CD14-positive monocyte (primary cell): ENCODE data around the gene CNEP1R1. TPM values are rescaled to one million over a fixed set of nuclear protein-coding genes. Genes with fewer than 3 reads are reported as not detected.

Source experiments
- DNase-seq, 3 donors: peaks; one replicate each; pipeline ENCODE4 v3.0.0-alpha.2; 2011 to 2022
- H2AFZ ChIP-seq: 2 replicates; pipeline ENCODE4 v1.6.0; 2012; ENCODE audit warnings: mild to moderate bottlenecking, low read depth, low read length, inconsistent platforms; ENCODE audit not compliant: insufficient read depth, poor library complexity, severe bottlenecking
- H3K27ac ChIP-seq, 2 donors: 1 replicate in 1 of 2; 2 replicates in 1 of 2; pipeline ENCODE4 v1.5.1; 2012 to 2013; ENCODE audit warnings: low read length in 2 of 2, control low read depth in 1 of 2, inconsistent platforms in 1 of 2, low read depth in 1 of 2, mild to moderate bottlenecking in 1 of 2
- H3K27me3 ChIP-seq, 2 donors: one replicate each; pipeline versions ENCODE4 v1.6.0 to v1.6.1; 2011 to 2013; ENCODE audit warnings: low read length in 2 of 2; ENCODE audit not compliant: control insufficient read depth in 2 of 2, insufficient read depth in 2 of 2
- H3K36me3 ChIP-seq, 2 donors: replicated peaks in 1 of 2; 1 replicate in 1 of 2; 2 replicates in 1 of 2; pipeline versions ENCODE4 v1.5.1 to v1.6.1; 2012 to 2013; ENCODE audit warnings: low read length in 2 of 2, control low read depth in 1 of 2, inconsistent platforms in 1 of 2, mild to moderate bottlenecking in 1 of 2; ENCODE audit not compliant: insufficient read depth in 2 of 2, control insufficient read depth in 1 of 2
- H3K4me1 ChIP-seq, 2 donors: 1 replicate in 1 of 2; 2 replicates in 1 of 2; pipeline versions ENCODE4 v1.5.1 to v1.6.1; 2012 to 2013; ENCODE audit warnings: low read length in 2 of 2, control low read depth in 1 of 2, inconsistent platforms in 1 of 2, mild to moderate bottlenecking in 1 of 2, moderate library complexity in 1 of 2; ENCODE audit not compliant: insufficient read depth in 2 of 2, control insufficient read depth in 1 of 2
- H3K4me2 ChIP-seq: replicated peaks from 2 replicates; pipeline ENCODE3; 2012; ENCODE audit warnings: low read length, moderate library complexity, mild to moderate bottlenecking; ENCODE audit not compliant: poor library complexity, severe bottlenecking; ENCODE audit errors: extremely low read depth
- H3K4me3 ChIP-seq, 3 experiments: fragments of 200-600 bp in 1 of 3; sonication (generic) in 1 of 3; replicated peaks in 1 of 3; 1 replicate in 2 of 3; 2 replicates in 1 of 3; pipeline ENCODE4 v1.5.1; 2011 to 2013; ENCODE audit warnings: low read length in 3 of 3, mild to moderate bottlenecking in 3 of 3, control low read depth in 2 of 3, low read depth in 2 of 3, inconsistent platforms in 1 of 3, moderate library complexity in 1 of 3
- H3K79me2 ChIP-seq: 2 replicates; pipeline ENCODE4 v1.6.0; 2012; ENCODE audit warnings: mild to moderate bottlenecking, control low read depth, inconsistent platforms, low read length, moderate library complexity; ENCODE audit not compliant: insufficient read depth
- H3K9ac ChIP-seq: 2 replicates; pipeline ENCODE4 v1.6.0; 2017; ENCODE audit warnings: low read length, mild to moderate bottlenecking; ENCODE audit not compliant: insufficient read depth, poor library complexity, severe bottlenecking
- H3K9me3 ChIP-seq, 2 donors: replicated peaks in 1 of 2; 1 replicate in 1 of 2; 2 replicates in 1 of 2; pipeline versions ENCODE4 v1.5.1 to v1.6.1; 2012 to 2013; ENCODE audit warnings: low read length in 2 of 2, control low read depth in 1 of 2; ENCODE audit not compliant: control insufficient read depth in 1 of 2, insufficient read depth in 1 of 2
- H4K20me1 ChIP-seq: 2 replicates; pipeline ENCODE4 v1.6.0; 2012; ENCODE audit warnings: mild to moderate bottlenecking, low read length, control low read depth, moderate library complexity; ENCODE audit not compliant: insufficient read depth
- H3K27ac Mint-ChIP-seq, 7 donors: one replicate each; pipeline ENCODE4 v1.8.0; 2020; ENCODE audit warnings: mild to moderate bottlenecking in 7 of 7, mixed read lengths in 7 of 7, moderate library complexity in 6 of 7, inconsistent platforms in 2 of 7
- H3K27me3 Mint-ChIP-seq, 3 donors: one replicate each; pipeline ENCODE4 v1.8.0; 2021 to 2022; ENCODE audit warnings: low read depth in 3 of 3, mild to moderate bottlenecking in 3 of 3, mixed read lengths in 3 of 3, moderate library complexity in 3 of 3, inconsistent platforms in 1 of 3
- H3K36me3 Mint-ChIP-seq, 2 donors: one replicate each; pipeline ENCODE4 v1.8.0; 2020; ENCODE audit warnings: mixed read lengths in 2 of 2, inconsistent platforms in 1 of 2, mild to moderate bottlenecking in 1 of 2
- H3K4me1 Mint-ChIP-seq: one replicate; pipeline ENCODE4 v1.8.0; 2020; ENCODE audit warnings: mild to moderate bottlenecking, mixed read lengths
- H3K4me3 Mint-ChIP-seq, 2 donors: one replicate each; pipeline ENCODE4 v1.8.0; 2020; ENCODE audit warnings: mild to moderate bottlenecking in 2 of 2, mixed read lengths in 2 of 2, moderate library complexity in 1 of 2
- H3K9me3 Mint-ChIP-seq, 7 donors: one replicate each; pipeline ENCODE4 v1.8.0; 2020 to 2022; ENCODE audit warnings: mixed read lengths in 7 of 7, mild to moderate bottlenecking in 6 of 7, moderate library complexity in 6 of 7, inconsistent platforms in 2 of 7
- WGBS: methylation state at CpG from one replicate; pipeline ENCODE4 v1.1.5; 2013; ENCODE audit warnings: missing lambda C conversion rate; ENCODE audit not compliant: insufficient coverage; 5-methylcytosine and 5-hydroxymethylcytosine counted together
- intact Hi-C, 2 donors: fragments of 100-400 bp; cut with micrococcal nuclease; formaldehyde crosslinking; loops; one replicate each; pipeline versions ENCODE4 v1.15.0 to v1.15.1; 2023
- polyA plus RNA-seq, 3 donors: library from polyadenylated mRNA; depleted of rRNA in 1 of 3; unstranded in 2 of 3; stranded (reverse) in 1 of 3; fragments of 300-500 nt in 2 of 3; fragments of >200 nt in 1 of 3; fragmentation: Illumina TruSeq in 2 of 3; gene quantifications; 1 replicate in 2 of 3; 2 replicates in 1 of 3; pipeline ENCODE4 v1.2.3, GENCODE V29; 2012 to 2021
- small RNA-seq: library from RNA; depleted of rRNA; stranded (forward); fragments of <200 nt; gene quantifications from one replicate; pipeline ENCODE3, GENCODE V24; 2012; ENCODE audit warnings: low read depth; ENCODE audit not compliant: insufficient read length
- TF ChIP-seq, protein P1 (sequence below): fragments of 200-600 bp; IDR thresholded peaks from one replicate; pipeline ENCODE4 v1.8.0; 2022; ENCODE audit warnings: antibody characterized with exemption, mild to moderate bottlenecking

The CNEP1R1 gene
- polyA plus RNA-seq, 3 donors: 13.7 to 49.6 (median 19.3) TPM

DNA sequence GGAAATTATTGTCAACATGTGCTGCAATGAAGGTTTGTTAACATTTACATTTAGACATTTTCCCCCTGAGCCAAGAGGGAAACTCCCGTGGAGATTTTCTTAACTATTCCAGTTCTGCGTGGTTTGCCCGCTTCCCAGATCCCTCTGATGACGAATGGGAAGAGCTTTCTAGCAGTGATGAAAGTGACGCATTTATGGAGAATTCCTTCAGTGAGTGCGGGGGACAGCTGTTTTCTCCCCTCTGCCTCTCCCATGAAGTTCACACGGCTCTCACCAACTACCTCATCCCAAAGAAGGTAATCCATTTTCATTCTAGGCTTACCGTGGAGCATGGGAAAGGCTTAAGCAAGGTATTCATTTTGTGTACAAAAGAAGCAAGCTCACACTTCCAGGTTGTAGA lies 59.0 kb downstream of the CNEP1R1 start:
- Histone ChIP-seq H3K4me2 (no peak overlapping the region), H3K9me3 (no peaks in the 10 kb centered on the region), H3K27ac (peak overlapping the region in 1 of 2 donors; percentile 40), H3K79me2 (peaks cover 22% of the 10 kb centered on the region), H3K9ac (no peak overlapping the region), H3K4me3 (no peak overlapping the region), H3K4me1 (no peaks in the 10 kb centered on the region), H2AFZ (no peak overlapping the region), H3K27me3 (no peaks in the 10 kb centered on the region), H3K36me3 (peaks cover 93 to 99% of the 10 kb centered on the region in 2 donors), H4K20me1 (peaks cover 24% of the 10 kb centered on the region)
- no peaks in the 10 kb centered on the region for H3K9me3 Mint-ChIP-seq
- TF ChIP-seq, protein P1, sequence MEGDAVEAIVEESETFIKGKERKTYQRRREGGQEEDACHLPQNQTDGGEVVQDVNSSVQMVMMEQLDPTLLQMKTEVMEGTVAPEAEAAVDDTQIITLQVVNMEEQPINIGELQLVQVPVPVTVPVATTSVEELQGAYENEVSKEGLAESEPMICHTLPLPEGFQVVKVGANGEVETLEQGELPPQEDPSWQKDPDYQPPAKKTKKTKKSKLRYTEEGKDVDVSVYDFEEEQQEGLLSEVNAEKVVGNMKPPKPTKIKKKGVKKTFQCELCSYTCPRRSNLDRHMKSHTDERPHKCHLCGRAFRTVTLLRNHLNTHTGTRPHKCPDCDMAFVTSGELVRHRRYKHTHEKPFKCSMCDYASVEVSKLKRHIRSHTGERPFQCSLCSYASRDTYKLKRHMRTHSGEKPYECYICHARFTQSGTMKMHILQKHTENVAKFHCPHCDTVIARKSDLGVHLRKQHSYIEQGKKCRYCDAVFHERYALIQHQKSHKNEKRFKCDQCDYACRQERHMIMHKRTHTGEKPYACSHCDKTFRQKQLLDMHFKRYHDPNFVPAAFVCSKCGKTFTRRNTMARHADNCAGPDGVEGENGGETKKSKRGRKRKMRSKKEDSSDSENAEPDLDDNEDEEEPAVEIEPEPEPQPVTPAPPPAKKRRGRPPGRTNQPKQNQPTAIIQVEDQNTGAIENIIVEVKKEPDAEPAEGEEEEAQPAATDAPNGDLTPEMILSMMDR: no peak
- peak overlapping the region in 1 of 7 donors; percentile 57 for H3K27ac Mint-ChIP-seq
- no peak for DNase-seq
- no peaks in the 10 kb centered on the region for H3K4me1 Mint-ChIP-seq
- intact Hi-C loops: no loop called here
- H3K36me3 Mint-ChIP-seq: peaks cover 82 to 92% of the 10 kb centered on the region in 2 donors
- H3K4me3 Mint-ChIP-seq: no peak overlapping the region
- 95% methylated on average over 6 of the region's 8 CpGs for WGBS
- H3K27me3 Mint-ChIP-seq: no peaks in the 10 kb centered on the region

DNA sequence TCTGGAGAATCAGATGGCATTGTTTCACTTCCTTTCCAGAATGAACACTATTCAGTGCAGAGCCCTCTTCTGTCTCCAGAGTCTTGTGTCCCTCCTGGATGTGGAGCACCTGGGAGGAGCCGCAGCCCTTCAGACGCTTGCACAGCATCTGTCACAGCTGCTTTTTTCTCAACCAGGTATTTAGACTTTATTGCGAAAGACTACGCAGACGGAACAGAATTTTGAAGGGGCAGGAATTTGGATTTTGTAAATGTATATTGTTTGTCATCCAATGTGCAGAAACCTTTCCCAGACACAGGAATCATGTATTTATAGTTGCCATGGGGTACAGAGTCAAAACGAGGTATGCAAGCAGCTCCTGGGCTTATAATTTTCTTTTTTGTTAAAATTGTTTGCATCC lies 61.2 kb downstream of the CNEP1R1 start:
- H4K20me1 ChIP-seq: peaks cover 9% of the 10 kb centered on the region
- peaks cover 92 to 96% of the 10 kb centered on the region in 2 donors for H3K36me3 ChIP-seq
- H3K79me2 ChIP-seq: peaks cover 9% of the 10 kb centered on the region
- 100% methylated on average over 1 of the region's 6 CpGs for WGBS
- H3K4me2 ChIP-seq: no peak overlapping the region
- no peaks in the 10 kb centered on the region for H3K27me3 ChIP-seq
- H3K9me3 Mint-ChIP-seq: no peaks in the 10 kb centered on the region
- H2AFZ ChIP-seq: no peak overlapping the region
- no peaks in the 10 kb centered on the region for H3K9me3 ChIP-seq
- no peaks in the 10 kb centered on the region for H3K27me3 Mint-ChIP-seq
- peak overlapping the region in 3 of 7 donors; percentile 18 to 37 (median 36) for H3K27ac Mint-ChIP-seq
- DNase-seq: no peak
- peaks cover 80 to 89% of the 10 kb centered on the region in 2 donors for H3K36me3 Mint-ChIP-seq
- TF ChIP-seq, protein P1: no peak
- intact Hi-C loops: loop anchor here in 1 of 2 donors (5.0 kb wide), 1 partner anchor 66 kb away; the partner anchor contains the start of gene TENT4B
- H3K4me1 Mint-ChIP-seq: no peaks in the 10 kb centered on the region
- H3K4me3 Mint-ChIP-seq: no peak overlapping the region
- H3K4me3 ChIP-seq: no peak overlapping the region
- no peaks in the 10 kb centered on the region for H3K4me1 ChIP-seq
- no peak overlapping the region for H3K9ac ChIP-seq
- peak overlapping the region in 1 of 2 donors; percentile 20 for H3K27ac ChIP-seq

Small RNAs within 50 kb of the gene (small RNA-seq; reads per million reads assigned to genes)
- gene RF00017: not detected

Other genes with a start within 250 kb of the CNEP1R1 start
- gene ZNF423, start 169.1 kb upstream of the CNEP1R1 start, polyA plus RNA-seq: not detected
- gene HEATR3, start 40.7 kb downstream of the CNEP1R1 start, polyA plus RNA-seq: 10 to 100 TPM; 10.4 to 40.6 (median 10.7) TPM
- 1 to 10 TPM; 1.4 to 9.0 (median 1.7) TPM for gene TENT4B, start 128.1 kb downstream of the CNEP1R1 start, polyA plus RNA-seq
- gene ADCY7, start 241.3 kb downstream of the CNEP1R1 start, polyA plus RNA-seq: 100 to 1,000 TPM in 1 of 3 donors, 10 to 100 TPM in 2; 53.1 to 230 (median 91.5) TPM